Myometrial cell (primary cell): ENCODE measurements around the gene DDIAS. TPM values are rescaled to one million over a fixed set of nuclear protein-coding genes. Genes with fewer than 3 reads are reported as not detected.

Source experiments
- total RNA-seq: library from RNA; depleted of rRNA; stranded (reverse); fragments of >200 nt; gene quantifications from 2 replicates; pipeline ENCODE4 v1.2.3, GENCODE V29; 2015

The DDIAS gene, protein sequence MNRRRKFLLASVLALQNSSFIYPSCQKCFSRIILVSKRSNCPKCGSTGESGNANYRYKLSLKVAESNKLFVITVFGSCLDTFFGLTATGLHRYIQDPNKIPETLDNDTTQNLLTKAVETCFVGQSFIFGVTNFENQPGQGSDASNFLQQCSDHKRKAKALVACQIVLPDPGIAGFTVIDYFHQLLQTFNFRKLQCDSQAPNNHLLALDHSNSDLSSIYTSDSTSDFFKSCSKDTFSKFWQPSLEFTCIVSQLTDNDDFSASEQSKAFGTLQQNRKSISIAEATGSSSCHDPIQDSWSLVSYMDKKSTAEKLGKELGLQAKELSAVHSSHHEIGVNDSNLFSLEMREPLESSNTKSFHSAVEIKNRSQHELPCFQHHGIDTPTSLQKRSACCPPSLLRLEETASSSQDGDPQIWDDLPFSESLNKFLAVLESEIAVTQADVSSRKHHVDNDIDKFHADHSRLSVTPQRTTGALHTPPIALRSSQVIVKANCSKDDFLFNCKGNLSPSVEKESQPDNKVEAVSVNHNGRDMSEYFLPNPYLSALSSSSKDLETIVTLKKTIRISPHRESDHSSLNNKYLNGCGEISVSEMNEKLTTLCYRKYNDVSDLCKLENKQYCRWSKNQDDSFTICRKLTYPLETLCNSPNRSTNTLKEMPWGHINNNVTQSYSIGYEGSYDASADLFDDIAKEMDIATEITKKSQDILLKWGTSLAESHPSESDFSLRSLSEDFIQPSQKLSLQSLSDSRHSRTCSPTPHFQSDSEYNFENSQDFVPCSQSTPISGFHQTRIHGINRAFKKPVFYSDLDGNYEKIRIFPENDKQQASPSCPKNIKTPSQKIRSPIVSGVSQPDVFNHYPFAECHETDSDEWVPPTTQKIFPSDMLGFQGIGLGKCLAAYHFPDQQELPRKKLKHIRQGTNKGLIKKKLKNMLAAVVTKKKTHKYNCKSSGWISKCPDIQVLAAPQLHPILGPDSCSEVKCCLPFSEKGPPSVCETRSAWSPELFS
- total RNA-seq = 3.5 and 10.4 TPM in 2 replicates

DNA sequence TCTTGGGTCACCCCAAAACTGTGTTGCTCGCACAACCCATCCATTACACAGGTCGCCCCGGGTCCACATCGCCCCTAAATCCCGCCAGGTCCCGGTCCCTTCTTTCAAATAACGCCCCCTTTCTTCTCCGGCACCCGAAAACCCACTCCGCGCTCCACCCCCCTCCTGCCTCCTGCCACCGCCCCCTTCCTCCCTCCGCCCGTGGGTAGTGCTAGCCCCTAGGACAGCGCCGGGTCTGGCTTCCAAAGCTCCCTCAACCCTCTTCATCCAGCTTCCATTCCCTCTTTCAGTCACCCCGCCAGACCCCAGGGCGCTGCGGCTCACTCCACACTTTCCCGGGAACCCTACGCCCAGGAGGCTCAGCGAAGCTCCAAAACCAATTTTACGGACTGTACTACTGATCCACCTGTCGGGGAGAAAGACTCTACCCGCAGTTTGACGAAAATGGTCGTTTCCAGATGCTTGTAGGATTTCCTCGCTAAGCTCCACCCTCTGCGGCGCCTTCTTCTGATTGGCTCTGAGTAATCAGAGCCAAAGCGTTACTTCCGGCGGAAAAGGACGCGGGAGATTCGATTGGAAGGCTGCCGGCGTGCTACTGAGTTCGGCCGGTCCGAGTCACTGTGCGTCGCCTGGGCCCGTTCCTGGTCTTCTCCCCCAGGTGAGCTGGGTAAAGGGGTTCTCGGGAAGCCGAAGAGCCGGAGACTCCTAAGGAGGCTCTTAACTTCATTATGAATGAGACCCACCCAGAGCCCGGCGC, at the start of gene DDIAS:
Gene DDIAS (plus strand): TSS at position 572 of the 757 bp plus-strand sequence. CDS start 13,003 bp downstream, outside the sequence.

DNA sequence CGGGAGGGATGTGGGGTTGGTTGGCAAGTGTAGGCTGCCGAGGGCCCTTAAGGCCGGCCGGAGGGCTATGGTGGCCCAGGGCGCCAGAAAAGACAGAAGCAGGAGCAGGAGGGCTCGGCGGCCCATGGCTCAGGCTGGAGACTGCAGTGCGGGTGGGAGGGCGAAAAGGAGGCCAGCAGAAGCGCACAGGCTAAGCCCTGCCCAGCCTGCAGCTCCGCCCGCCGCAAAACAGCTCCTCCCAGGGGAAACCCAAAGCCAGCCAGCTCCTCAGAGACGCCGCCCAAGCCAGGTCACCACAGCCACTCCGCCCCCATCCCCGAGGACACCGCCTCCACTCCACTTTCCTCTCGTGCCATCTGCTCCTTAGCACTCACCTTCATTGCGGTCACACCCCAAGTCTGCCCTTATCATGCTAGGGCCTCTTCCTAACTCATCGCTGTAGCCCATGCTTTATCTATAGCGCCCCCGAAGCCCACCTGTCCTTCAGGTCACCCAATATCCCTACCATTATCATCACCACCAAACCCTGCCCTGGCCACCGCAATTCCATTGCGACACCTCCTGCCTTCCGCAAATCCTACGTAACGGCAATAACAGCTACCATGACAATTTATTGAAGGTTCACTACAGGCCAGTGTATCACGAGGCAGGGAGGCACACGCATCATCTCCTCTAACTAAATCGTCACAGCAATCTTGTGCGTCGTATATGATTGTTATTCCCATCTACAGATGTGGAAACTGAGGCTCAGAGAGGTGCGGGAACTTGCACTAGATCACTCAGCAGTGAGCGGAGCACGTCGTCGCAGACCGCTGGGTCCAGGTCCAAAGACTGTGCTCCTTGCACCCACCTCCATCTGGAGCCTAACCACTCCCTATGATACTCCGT, 1.0 kb upstream of the DDIAS start, which contains the start of gene PRCP:
Gene PRCP (minus strand): TSS at position 154 of the 888 bp plus-strand sequence. CDS start 28 bp downstream, at position 126.

Other genes starting within 250 kb of the DDIAS start
- not detected in 2 replicates for gene FAM181B, start 167.9 kb upstream of the DDIAS start, total RNA-seq
- gene PRCP, start 1.3 kb upstream of the DDIAS start, total RNA-seq = 56.5 and 63.1 TPM in 2 replicates
- 1.2 and 4.1 TPM in 2 replicates for gene RAB30, start 170.2 kb downstream of the DDIAS start, total RNA-seq